NCI-H2196 (cell line): Measurements from ENCODE around the gene CCR6.
"Not testable (repeated sequence)": the region's sequence is repeated elsewhere in the genome, so short reads cannot be mapped to it uniquely, and the experiment has no call there.

Experiments
- DNase-seq: peaks from one replicate; lab custom pipeline; 2025; ENCODE audit not compliant: unreplicated experiment; lab: John Stamatoyannopoulos, UW

CCR6 gene

GRCh38 chr6:167122827-167123657, at the start of gene CCR6:
Gene CCR6, plus strand, starts transcription at chr6:167123096. Its CDS starts 13,039 bp downstream, at chr6:167136135.
- no peak for DNase-seq

GRCh38 chr6:167073679-167074274, 49.1 kb upstream of the CCR6 start:
- no peak for DNase-seq

GRCh38 chr6:167077241-167077932, 45.5 kb upstream of the CCR6 start:
- DNase-seq, result no peak

GRCh38 chr6:167078745-167079144, 44.2 kb upstream of the CCR6 start:
- DNase-seq, result no peak

GRCh38 chr6:167079853-167080297, 43.0 kb upstream of the CCR6 start:
- no peak for DNase-seq

- DNase-seq, result no peak
Measured at GRCh38 chr6:167087857-167088354, 35.0 kb upstream of the CCR6 start.

- not testable (repeated sequence) for DNase-seq
Measured at GRCh38 chr6:167088741-167089140, 34.2 kb upstream of the CCR6 start.

GRCh38 chr6:167089243-167090142, 33.4 kb upstream of the CCR6 start:
- no peak for DNase-seq

- DNase-seq, result no peak
Measured at GRCh38 chr6:167090171-167090570, 32.7 kb upstream of the CCR6 start.

- no peak for DNase-seq
Measured at GRCh38 chr6:167091026-167091804, 31.7 kb upstream of the CCR6 start.

GRCh38 chr6:167091805-167092107, 31.1 kb upstream of the CCR6 start:
- DNase-seq, result no peak

GRCh38 chr6:167092672-167093339, 30.1 kb upstream of the CCR6 start:
- DNase-seq, result no peak

- DNase-seq, result no peak
Measured at GRCh38 chr6:167093406-167093921, 29.4 kb upstream of the CCR6 start.

GRCh38 chr6:167093922-167094432, 28.9 kb upstream of the CCR6 start:
- DNase-seq, result no peak

GRCh38 chr6:167094436-167094819, 28.5 kb upstream of the CCR6 start:
- DNase-seq, result no peak

- no peak for DNase-seq
Measured at GRCh38 chr6:167094820-167095637, 27.9 kb upstream of the CCR6 start.

- DNase-seq, result no peak
Measured at GRCh38 chr6:167095888-167096287, 27.0 kb upstream of the CCR6 start.

- no peak for DNase-seq
Measured at GRCh38 chr6:167096991-167097390, 25.9 kb upstream of the CCR6 start.
